NCI-H2227 (cell line): ENCODE results near the gene NLRX1.
"Not testable (repeated sequence)": the region's sequence is repeated elsewhere in the genome, so short reads cannot be mapped to it uniquely, and the experiment has no call there.

Experiments
- DNase-seq: peaks from one replicate; lab custom pipeline; 2025; ENCODE audit not compliant: unreplicated experiment; lab: John Stamatoyannopoulos, UW

Gene NLRX1

GRCh38 chr11:119154178-119154577 lies 14.3 kb upstream of the NLRX1 start:
- DNase-seq, result no peak

DNA sequence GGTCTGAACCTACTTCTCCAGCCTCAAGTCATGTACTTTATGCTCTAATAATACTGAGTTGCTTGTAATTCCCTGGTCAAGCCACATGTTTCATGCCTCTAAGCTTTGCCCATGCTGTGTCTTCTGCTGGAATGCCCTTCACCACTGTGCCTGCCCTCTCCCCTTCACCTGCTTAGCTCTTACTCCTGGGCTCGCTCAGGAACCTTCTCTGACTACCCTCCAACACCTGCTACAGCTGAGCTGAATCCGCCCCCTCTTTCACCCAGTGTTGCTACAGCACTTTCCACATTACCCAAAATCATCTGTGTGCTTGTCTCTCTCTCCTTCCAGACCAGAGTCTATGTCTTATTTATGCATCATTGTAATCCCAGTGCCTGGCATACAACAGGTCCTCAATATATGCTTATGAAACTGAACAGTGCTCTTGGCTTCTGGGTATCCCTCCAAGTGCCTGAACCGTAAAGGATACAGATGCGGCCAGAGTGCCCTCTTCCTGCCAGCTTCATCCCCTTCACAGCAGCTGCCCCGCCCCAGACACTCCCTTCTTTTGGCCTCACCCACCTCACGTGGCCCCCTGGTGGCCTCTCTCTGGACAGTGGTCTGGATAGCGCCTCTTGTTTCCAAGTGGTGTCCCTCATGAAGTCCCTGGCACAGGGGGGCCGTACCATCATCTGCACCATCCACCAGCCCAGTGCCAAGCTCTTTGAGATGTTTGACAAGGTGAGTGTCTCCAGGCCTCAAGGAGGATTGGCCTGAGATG lies 12.6 kb upstream of the NLRX1 start:
- DNase-seq, result no peak

DNA sequence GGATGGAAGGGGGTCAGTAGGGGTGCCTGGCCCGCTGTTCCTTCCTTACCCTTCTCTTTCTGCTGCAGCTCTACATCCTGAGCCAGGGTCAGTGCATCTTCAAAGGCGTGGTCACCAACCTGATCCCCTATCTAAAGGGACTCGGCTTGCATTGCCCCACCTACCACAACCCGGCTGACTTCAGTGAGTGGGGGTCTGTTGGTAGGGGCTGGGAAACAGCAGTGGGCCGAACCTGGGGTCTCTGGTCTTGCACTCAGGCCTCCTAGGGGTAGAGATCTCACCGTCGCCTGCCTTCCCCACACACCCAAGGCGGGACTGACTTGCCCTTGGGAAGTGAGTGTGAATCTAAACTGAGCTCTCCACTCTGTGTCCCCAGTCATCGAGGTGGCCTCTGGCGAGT lies 12.0 kb upstream of the NLRX1 start:
- no peak for DNase-seq

DNA sequence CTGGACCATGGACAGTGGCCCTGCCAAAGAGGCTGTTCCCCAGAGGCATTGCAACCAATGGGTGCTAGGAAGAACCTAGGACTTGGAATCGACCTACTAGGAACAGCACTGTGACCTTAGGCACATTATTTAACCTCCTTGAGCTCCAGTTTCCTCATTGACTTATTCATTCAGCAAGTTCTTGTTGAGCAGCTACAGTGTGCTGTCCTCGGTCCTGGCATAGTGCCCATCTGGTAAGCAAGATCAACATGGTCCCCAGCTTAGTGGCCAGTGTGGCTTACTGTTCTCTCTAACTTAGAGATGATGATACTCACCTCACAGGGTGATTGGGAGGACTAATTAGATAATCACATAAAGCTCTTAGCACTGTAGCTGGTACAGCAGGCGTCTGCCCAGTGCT lies 11.5 kb upstream of the NLRX1 start:
- DNase-seq, result no peak

DNA sequence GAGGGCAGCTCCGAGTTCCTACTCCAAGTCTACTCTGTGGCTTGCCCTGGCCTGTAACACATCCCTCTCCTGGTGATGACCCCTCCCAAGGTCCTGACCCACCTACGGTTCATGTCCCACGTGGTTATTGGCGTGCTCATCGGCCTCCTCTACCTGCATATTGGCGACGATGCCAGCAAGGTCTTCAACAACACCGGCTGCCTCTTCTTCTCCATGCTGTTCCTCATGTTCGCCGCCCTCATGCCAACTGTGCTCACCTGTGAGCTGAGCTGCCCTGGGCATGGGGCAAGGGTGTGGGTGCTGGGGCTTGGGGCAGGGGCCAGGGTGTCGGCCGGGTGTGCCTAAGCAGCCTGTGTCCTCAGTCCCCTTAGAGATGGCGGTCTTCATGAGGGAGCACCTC lies 10.1 kb upstream of the NLRX1 start:
- DNase-seq, result no peak

GRCh38 chr11:119160151-119160550 lies 8.4 kb upstream of the NLRX1 start:
- DNase-seq, result no peak

GRCh38 chr11:119161871-119162270 lies 6.7 kb upstream of the NLRX1 start:
- no peak for DNase-seq

DNA sequence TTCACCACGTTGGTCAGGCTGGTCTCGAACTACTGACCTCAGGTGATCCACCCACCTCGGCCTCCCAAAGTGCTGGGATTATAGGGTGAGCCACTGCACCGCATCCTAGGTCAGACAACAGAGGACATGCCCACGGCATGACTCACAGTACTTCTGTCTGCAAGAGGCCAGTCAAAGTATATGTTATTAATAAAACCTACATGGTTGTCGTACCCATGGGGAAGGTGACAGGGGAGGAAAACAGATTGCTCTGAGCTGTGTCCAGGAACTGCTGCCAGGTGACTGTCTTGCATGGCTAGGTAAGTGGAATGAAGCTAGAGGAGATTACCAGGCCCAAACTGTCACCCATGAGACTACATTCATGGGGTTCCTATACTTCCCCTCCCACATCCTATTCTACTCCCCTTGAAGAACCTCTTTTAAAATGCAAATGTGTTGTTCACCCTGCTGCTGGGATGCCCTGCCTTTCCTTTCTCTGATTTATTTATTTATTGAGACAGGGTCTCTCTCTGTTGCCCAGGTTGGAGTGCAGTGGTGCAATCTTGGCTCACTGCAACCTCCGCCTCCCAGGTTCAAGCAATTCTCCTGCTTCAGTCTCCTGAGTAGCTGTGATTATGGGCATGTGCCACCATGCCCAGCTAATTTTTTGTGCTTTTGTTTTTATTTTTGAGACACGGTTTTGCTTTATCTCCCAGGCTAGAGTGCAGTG lies 2.0 kb upstream of the NLRX1 start:
- no peak for DNase-seq

- DNase-seq, result not testable (repeated sequence)
Observed at GRCh38 chr11:119167077-119167458, 1.5 kb upstream of the NLRX1 start.

GRCh38 chr11:119167933-119168332 lies 592 bp upstream of the NLRX1 start:
- DNase-seq, result no peak

- no peak for DNase-seq
Observed at GRCh38 chr11:119169282-119169719, 776 bp downstream of the NLRX1 start.

GRCh38 chr11:119172513-119172912 lies 4.0 kb downstream of the NLRX1 start:
- DNase-seq, result no peak

- no peak for DNase-seq
Observed at GRCh38 chr11:119173453-119173852, 4.9 kb downstream of the NLRX1 start.

DNA sequence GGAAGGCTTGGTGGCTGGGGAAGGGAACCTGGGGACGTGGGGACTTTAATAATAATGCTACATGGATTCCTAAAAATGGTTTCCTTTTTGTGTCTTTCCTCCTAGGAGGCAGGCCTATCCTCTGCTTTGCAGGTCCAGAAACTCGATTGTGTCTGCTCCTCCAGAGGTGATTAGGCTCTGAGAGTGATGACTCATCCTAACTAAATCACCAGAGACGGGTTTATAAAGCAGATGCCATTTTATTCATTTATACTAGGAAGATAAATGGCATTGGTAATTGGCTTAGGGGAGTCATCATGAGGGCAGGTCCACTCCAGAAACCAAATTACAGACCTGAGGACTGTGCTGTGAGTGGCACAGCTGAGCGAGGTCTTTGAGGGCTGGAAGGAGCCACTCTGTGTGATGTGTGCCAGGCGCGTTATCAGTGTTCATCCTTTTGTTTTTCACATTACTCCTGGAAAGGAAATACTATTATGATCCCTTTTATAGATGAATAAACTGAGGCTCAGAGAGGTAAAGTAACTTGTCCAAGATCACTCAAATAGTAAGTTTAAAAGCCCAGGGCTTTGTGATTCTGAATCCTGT lies 7.1 kb downstream of the NLRX1 start:
- peak; percentile 63 for DNase-seq

DNA sequence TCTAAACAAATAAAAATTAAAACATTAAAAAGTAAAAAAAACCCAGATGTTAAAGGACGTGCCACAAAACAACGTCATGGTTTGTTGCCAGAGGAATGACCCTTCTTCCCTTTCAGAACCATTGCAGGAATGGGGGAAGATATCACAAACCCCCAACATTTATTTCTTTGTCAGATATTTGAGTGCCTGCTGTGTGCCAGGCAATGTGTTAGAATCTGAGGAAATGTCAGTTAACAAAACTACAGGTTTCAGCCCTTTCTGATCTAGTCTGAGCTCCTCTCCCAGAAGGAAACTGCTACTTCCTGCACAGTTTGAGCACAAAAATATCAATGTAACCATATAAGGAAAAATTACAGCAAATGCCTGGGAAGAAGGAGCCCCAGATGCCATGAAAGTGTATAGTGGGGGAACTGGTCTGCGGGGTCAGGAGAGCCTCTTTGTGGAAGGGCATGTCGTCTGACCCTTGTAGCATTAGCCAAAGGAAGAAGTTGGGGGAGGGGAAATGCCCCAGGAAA lies 9.7 kb downstream of the NLRX1 start:
- DNase-seq, result no peak

DNA sequence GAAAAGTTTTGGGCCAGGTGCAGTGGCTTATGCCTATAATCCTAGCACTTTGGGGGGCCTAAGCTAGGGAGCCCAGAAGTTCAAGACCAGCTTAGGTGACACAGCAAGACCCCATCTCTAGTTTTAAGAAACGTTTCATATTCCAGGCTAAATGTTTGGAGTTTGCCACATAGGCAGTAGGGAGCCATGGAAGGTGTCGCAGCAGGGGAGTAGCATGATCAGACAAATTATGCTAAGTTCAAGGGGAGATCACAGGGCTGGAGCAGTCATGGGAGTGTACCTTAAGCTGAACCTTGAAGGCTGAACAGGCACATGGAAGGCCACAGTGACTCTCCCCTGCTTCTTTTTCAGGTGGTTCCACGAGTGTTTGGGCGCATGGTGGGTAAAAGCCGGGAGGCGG lies 10.8 kb downstream of the NLRX1 start:
- no peak for DNase-seq

DNA sequence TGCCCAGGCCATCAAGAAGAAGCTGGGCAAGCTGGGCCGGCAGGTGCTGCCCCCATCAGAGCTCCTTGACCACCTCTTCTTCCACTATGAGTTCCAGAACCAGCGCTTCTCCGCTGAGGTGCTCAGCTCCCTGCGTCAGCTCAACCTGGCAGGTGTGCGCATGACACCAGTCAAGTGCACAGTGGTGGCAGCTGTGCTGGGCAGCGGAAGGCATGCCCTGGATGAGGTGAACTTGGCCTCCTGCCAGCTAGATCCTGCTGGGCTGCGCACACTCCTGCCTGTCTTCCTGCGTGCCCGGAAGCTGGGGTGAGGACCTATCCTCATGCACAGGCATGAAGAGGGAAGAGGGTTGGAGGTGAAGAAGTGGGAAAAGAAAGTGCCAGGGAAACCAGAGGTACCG lies 11.5 kb downstream of the NLRX1 start:
- DNase-seq, result peak; percentile 15

DNA sequence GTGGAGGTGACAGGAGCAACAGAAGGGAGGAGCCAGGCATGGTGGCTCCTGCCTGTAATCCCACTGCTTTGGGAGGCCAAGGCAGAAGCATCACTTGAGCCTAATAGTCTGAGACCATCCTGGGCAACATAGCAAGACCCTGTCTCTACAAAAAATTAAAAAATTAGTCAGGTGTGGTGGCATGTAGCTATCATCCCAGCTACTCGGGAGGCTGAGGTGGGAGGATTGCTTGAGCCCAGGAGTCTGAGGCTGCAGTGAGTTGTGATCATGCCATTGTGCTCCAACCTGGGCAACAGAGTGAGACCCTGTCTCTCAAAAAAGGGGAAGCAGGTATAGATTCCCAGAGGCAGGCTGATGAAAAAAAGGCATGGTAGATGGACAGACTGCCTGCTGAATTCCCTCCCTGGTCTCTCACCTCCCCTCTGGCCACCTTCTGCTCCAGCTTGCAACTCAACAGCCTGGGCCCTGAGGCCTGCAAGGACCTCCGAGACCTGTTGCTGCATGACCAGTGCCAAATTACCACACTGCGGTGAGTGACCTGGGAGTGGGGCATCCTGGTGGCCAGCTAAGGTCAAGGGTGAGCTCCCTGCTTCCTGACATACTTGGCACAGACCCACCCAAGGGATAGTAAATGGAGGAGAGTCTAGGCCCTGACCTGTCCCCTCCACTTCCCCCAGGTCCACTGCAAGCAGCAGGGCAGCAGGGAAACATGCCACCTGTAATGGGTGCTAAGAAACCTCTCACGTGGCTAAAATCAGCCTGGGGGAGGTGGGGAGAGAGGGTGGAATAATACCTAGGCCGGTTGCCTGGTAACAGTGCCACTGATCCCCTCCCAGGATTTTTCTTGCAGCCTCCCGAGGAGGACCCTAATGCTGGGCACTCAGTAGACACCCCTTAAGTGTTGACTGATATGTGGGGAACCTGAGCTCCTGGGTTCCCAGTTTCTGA lies 12.5 kb downstream of the NLRX1 start:
- no peak for DNase-seq

- DNase-seq, result no peak
Observed at GRCh38 chr11:119181677-119182412, 13.3 kb downstream of the NLRX1 start.

GRCh38 chr11:119184399-119184798 lies 15.9 kb downstream of the NLRX1 start:
- DNase-seq, result not testable (repeated sequence)
